Stimulated activated naive B cell treated with anti-CD40 and anti-IgM and Interleukin-4, amounts not matched to agents 10 μg/mL and 1 μg/mL and 100 μg/mL, for 72 hours (primary cell): Measurements from ENCODE around the gene NR1D2.
"Not testable (repeated sequence)": the region's sequence is repeated elsewhere in the genome, so short reads cannot be mapped to it uniquely, and the experiment has no call there.

Experiments
- ATAC-seq, 2 donors: fragments of 150-1000 bp; cut with Tn5 transposase; replicated peaks; 2 replicates each; pipeline ENCODE4 v1.10.0; 2021; ENCODE audit warnings: moderate library complexity in 1 of 2
- DNase-seq: peaks from one replicate; pipeline ENCODE4 v3.0.0; 2021
- H3K27ac Mint-ChIP-seq: one replicate; pipeline ENCODE4 v1.8.0; 2022; ENCODE audit warnings: mild to moderate bottlenecking, mixed read lengths
- H3K27me3 Mint-ChIP-seq, 2 donors: one replicate each; pipeline ENCODE4 v1.8.0; 2022; ENCODE audit warnings: mixed read lengths in 2 of 2
- H3K36me3 Mint-ChIP-seq, 2 donors: one replicate each; pipeline ENCODE4 v1.8.0; 2022; ENCODE audit warnings: mixed read lengths in 2 of 2, mild to moderate bottlenecking in 1 of 2
- H3K4me1 Mint-ChIP-seq, 2 donors: one replicate each; pipeline ENCODE4 v1.8.0; 2022; ENCODE audit warnings: mixed read lengths in 2 of 2, mild to moderate bottlenecking in 1 of 2
- H3K4me3 Mint-ChIP-seq, 2 donors: one replicate each; pipeline ENCODE4 v1.8.0; 2022; ENCODE audit warnings: mild to moderate bottlenecking in 2 of 2, mixed read lengths in 2 of 2, moderate library complexity in 1 of 2
- H3K9me3 Mint-ChIP-seq, 2 donors: one replicate each; pipeline ENCODE4 v1.8.0; 2022; ENCODE audit warnings: mixed read lengths in 2 of 2, mild to moderate bottlenecking in 1 of 2

The NR1D2 gene

GRCh38 chr3:24018784-24019570 is 73.9 kb downstream of the NR1D2 start:
- Mint-ChIP-seq H3K36me3 (no peaks in the 10 kb centered on the region), H3K27me3 (no peaks in the 10 kb centered on the region), H3K4me1 (no peaks in the 10 kb centered on the region), H3K9me3 (no peaks in the 10 kb centered on the region), H3K4me3 (no peak overlapping the region), H3K27ac (peak overlapping the region; percentile 37)
- no peak for DNase-seq
- no peak for ATAC-seq

GRCh38 chr3:24019585-24019984 is 74.5 kb downstream of the NR1D2 start:
- Mint-ChIP-seq H3K4me1 (no peaks in the 10 kb centered on the region), H3K4me3 (no peak overlapping the region), H3K9me3 (no peaks in the 10 kb centered on the region), H3K27ac (no peak overlapping the region), H3K27me3 (no peaks in the 10 kb centered on the region), H3K36me3 (no peaks in the 10 kb centered on the region)
- no peak for ATAC-seq
- no peak for DNase-seq

GRCh38 chr3:24020036-24020691 is 75.1 kb downstream of the NR1D2 start:
- Mint-ChIP-seq H3K9me3 (no peaks in the 10 kb centered on the region), H3K27me3 (no peaks in the 10 kb centered on the region), H3K4me3 (no peak overlapping the region), H3K36me3 (no peaks in the 10 kb centered on the region), H3K27ac (no peak overlapping the region), H3K4me1 (no peaks in the 10 kb centered on the region)
- ATAC-seq (no peak), DNase-seq (no peak)

DNA sequence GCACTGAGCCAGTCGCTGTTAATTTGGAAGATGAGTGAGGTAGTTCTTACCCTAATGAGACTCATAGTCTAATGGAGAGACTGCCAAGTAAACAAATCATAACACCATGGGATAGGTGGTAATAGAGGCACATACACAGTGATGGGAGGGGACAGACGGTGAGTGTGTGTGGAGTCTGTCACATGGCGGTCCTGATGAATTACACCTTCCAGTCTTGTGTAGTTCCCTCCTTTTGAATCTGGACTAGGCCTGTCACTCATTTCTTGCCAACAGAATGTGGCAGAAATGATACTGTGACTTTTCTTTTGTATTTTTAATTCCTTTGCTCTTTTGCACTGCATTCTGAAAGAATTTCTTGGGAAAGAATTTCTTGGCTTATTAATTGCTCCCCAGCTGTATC is 78.1 kb downstream of the NR1D2 start:
- ATAC-seq (no peak), DNase-seq (no peak)
- H3K9me3 Mint-ChIP-seq: no peaks in the 10 kb centered on the region
- H3K36me3 Mint-ChIP-seq: no peaks in the 10 kb centered on the region
- no peaks in the 10 kb centered on the region for H3K4me1 Mint-ChIP-seq
- H3K4me3 Mint-ChIP-seq: no peak overlapping the region
- no peaks in the 10 kb centered on the region for H3K27me3 Mint-ChIP-seq
- H3K27ac Mint-ChIP-seq: no peak overlapping the region

GRCh38 chr3:24025805-24026204 is 80.7 kb downstream of the NR1D2 start:
- no peak overlapping the region for H3K4me3 Mint-ChIP-seq
- H3K9me3 Mint-ChIP-seq: no peaks in the 10 kb centered on the region
- H3K36me3 Mint-ChIP-seq: no peaks in the 10 kb centered on the region
- ATAC-seq: no peak
- H3K27ac Mint-ChIP-seq: no peak overlapping the region
- no peaks in the 10 kb centered on the region for H3K4me1 Mint-ChIP-seq
- no peak for DNase-seq
- peaks cover 0 to 4% of the 10 kb centered on the region in 2 donors for H3K27me3 Mint-ChIP-seq

- ATAC-seq, H3K27me3 Mint-ChIP-seq, H3K9me3 Mint-ChIP-seq, H3K27ac Mint-ChIP-seq, H3K4me1 Mint-ChIP-seq, DNase-seq, H3K36me3 Mint-ChIP-seq, H3K4me3 Mint-ChIP-seq: not testable (repeated sequence)
Observed at GRCh38 chr3:24026665-24027064, 81.6 kb downstream of the NR1D2 start.

GRCh38 chr3:24027946-24028345 is 82.9 kb downstream of the NR1D2 start:
- no peaks in the 10 kb centered on the region for H3K4me1 Mint-ChIP-seq
- H3K27me3 Mint-ChIP-seq: peaks cover 0 to 13% of the 10 kb centered on the region in 2 donors
- no peak for ATAC-seq
- H3K4me3 Mint-ChIP-seq: no peak overlapping the region
- H3K36me3 Mint-ChIP-seq: no peaks in the 10 kb centered on the region
- no peaks in the 10 kb centered on the region for H3K9me3 Mint-ChIP-seq
- DNase-seq: no peak
- no peak overlapping the region for H3K27ac Mint-ChIP-seq
